Endothelial cell of umbilical vein (primary cell): ENCODE measurements around the gene GALNT2. TPM values are rescaled to one million over a fixed set of nuclear protein-coding genes. Genes with fewer than 3 reads are reported as not detected.

Experiments used
- BruUV-seq: library from RNA; stranded (reverse); fragments of 400-500 nt; replicated peaks from 2 replicates; lab custom pipeline; 2021; lab: Mats Ljungman, UMichigan
- CTCF ChIA-PET: fragments of 300-600, 350-600 bp; sonication (Branson Sonifier 250); formaldehyde crosslinking; loops from one replicate; lab custom pipeline; 2021; ENCODE audit warnings: antibody characterized with exemption, inconsistent platforms; lab: Charles Lee
- POLR2A ChIA-PET: fragments of 300-600, 350-600 bp; sonication (Branson Sonifier 250); formaldehyde crosslinking; loops from one replicate; lab custom pipeline; 2021; ENCODE audit warnings: antibody characterized with exemption, inconsistent platforms; lab: Charles Lee
- DNase-seq: peaks from one replicate; pipeline ENCODE4 v3.0.0-alpha.2; 2011; ENCODE audit warnings: low read depth, low spot score
- FAIRE-seq: peaks from 2 replicates; lab custom pipeline; 2011; peaks lifted over from hg19 to GRCh38; lab: Jason Lieb, UNC
- H2AFZ ChIP-seq: 2 replicates; pipeline ENCODE4 v1.6.0; 2012; ENCODE audit warnings: low read depth, low read length, control low read depth, inconsistent platforms
- H3K27ac ChIP-seq: 2 replicates; pipeline ENCODE4 v1.5.1; 2011; ENCODE audit warnings: low read depth, mild to moderate bottlenecking, control low read depth, low read length, moderate library complexity; ENCODE audit not compliant: insufficient read depth
- H3K27me3 ChIP-seq, 2 experiments: 2 replicates each; pipeline versions ENCODE4 v1.6.0 to v1.6.1; 2011; ENCODE audit warnings: low read length in 2 of 2, mixed read lengths in 1 of 2; ENCODE audit not compliant: control insufficient read depth in 2 of 2, insufficient read depth in 2 of 2
- H3K36me3 ChIP-seq, 2 experiments: 2 replicates in 1 of 2; 3 replicates in 1 of 2; pipeline ENCODE4 v1.5.1; 2011; ENCODE audit warnings: low read length in 2 of 2, mild to moderate bottlenecking in 1 of 2, moderate library complexity in 1 of 2; ENCODE audit not compliant: control insufficient read depth in 2 of 2, insufficient read depth in 2 of 2; ENCODE audit errors: extremely low read depth in 1 of 2
- H3K4me1 ChIP-seq: 3 replicates; pipeline ENCODE4 v1.5.1; 2011; ENCODE audit warnings: mild to moderate bottlenecking, low read length; ENCODE audit not compliant: control insufficient read depth, insufficient read depth; ENCODE audit errors: extremely low read depth
- H3K4me2 ChIP-seq: 2 replicates; pipeline ENCODE4 v1.6.1; 2011; ENCODE audit warnings: low read length, control low read depth, mixed read lengths; ENCODE audit not compliant: insufficient read depth
- H3K4me3 ChIP-seq, 3 experiments: fragments of 200-600 bp in 1 of 3; sonication (generic), shearing (Covaris generic) in 1 of 3; replicated peaks in 1 of 3; 2 replicates each; pipeline ENCODE4 v1.5.1; 2011 to 2016; ENCODE audit warnings: control low read depth in 3 of 3, low read length in 3 of 3, mild to moderate bottlenecking in 2 of 3, inconsistent platforms in 1 of 3, low read depth in 1 of 3, moderate library complexity in 1 of 3; ENCODE audit not compliant: insufficient read depth in 1 of 3
- H3K79me2 ChIP-seq: 2 replicates; pipeline ENCODE4 v1.6.0; 2012; ENCODE audit warnings: low read length, inconsistent platforms; ENCODE audit not compliant: control insufficient read depth, insufficient read depth
- H3K9ac ChIP-seq: replicated peaks from 2 replicates; pipeline ENCODE3; 2011; ENCODE audit warnings: low read length, control low read depth; ENCODE audit not compliant: insufficient read depth; ENCODE audit errors: extremely low read depth
- H3K9me1 ChIP-seq: replicated peaks from 3 replicates; pipeline ENCODE4 v1.6.0; 2011; ENCODE audit warnings: mild to moderate bottlenecking, low read length; ENCODE audit not compliant: control insufficient read depth, insufficient read depth; ENCODE audit errors: extremely low read depth
- H3K9me3 ChIP-seq: replicated peaks from 2 replicates; pipeline ENCODE4 v1.5.1; 2012; ENCODE audit warnings: low read length, inconsistent platforms; ENCODE audit not compliant: control insufficient read depth, insufficient read depth
- H4K20me1 ChIP-seq: replicated peaks from 2 replicates; pipeline ENCODE3; 2011; ENCODE audit warnings: mild to moderate bottlenecking, low read length; ENCODE audit not compliant: control insufficient read depth, insufficient read depth; ENCODE audit errors: extremely low read depth
- CTCF ChIP-seq, 2 donors: IDR thresholded peaks; 1 replicate in 1 of 2; 2 replicates in 1 of 2; pipeline ENCODE4 v1.5.1; 2011; ENCODE audit warnings: low read length in 2 of 2, mild to moderate bottlenecking in 2 of 2, moderate library complexity in 2 of 2, control low read depth in 1 of 2, inconsistent platforms in 1 of 2, low read depth in 1 of 2; ENCODE audit not compliant: insufficient read depth in 1 of 2; ENCODE audit errors: extremely low read depth in 1 of 2
- EZH2 ChIP-seq: IDR thresholded peaks from 2 replicates; pipeline ENCODE4 v1.6.1; 2012; ENCODE audit warnings: borderline replicate concordance, low read depth, mild to moderate bottlenecking, moderate library complexity, low read length, inconsistent platforms; ENCODE audit not compliant: severe bottlenecking
- FOS ChIP-seq: IDR thresholded peaks from 2 replicates; pipeline ENCODE4 v1.6.1; 2011; ENCODE audit warnings: mild to moderate bottlenecking, low read length, moderate library complexity, borderline replicate concordance; ENCODE audit not compliant: insufficient read depth
- GATA2 ChIP-seq: IDR thresholded peaks from 2 replicates; pipeline ENCODE4 v1.7.0; 2011; ENCODE audit warnings: low read depth, mild to moderate bottlenecking, moderate library complexity, mixed read lengths, low read length; ENCODE audit not compliant: insufficient read length, insufficient read depth
- JUN ChIP-seq: IDR thresholded peaks from 2 replicates; pipeline ENCODE4 v1.6.1; 2011; ENCODE audit warnings: borderline replicate concordance, low read depth; ENCODE audit not compliant: insufficient read length, insufficient read depth
- MAX ChIP-seq: IDR thresholded peaks from 2 replicates; pipeline ENCODE4 v1.6.1; 2011; ENCODE audit not compliant: insufficient read depth, insufficient read length
- MYC ChIP-seq: IDR thresholded peaks from one replicate; pipeline ENCODE4 v1.6.1; 2011; ENCODE audit warnings: mild to moderate bottlenecking, low read depth, low read length
- POLR2A ChIP-seq: IDR thresholded peaks from 2 replicates; pipeline ENCODE4 v1.6.1; 2012; ENCODE audit warnings: low read depth, mild to moderate bottlenecking, control low read depth, low read length
- POLR2AphosphoS5 ChIP-seq: IDR thresholded peaks from 2 replicates; pipeline ENCODE4 v1.6.1; 2012; ENCODE audit warnings: low read depth, mild to moderate bottlenecking, control low read depth, low read length, moderate library complexity; ENCODE audit not compliant: insufficient read depth
- dilution Hi-C: fragments of 300-500 bp; cut with MboI; formaldehyde crosslinking; loops from one replicate; pipeline ENCODE4 v1.15.0; 2019; ENCODE audit warnings: low sequenced_read_pairs; ENCODE audit not compliant: extremely low pct_ligation_motif_present
- intact Hi-C: fragments of 100-400 bp; cut with micrococcal nuclease; formaldehyde crosslinking; loops from one replicate; pipeline ENCODE4 v1.10.0; 2022
- polyA plus RNA-seq, 4 experiments: library from polyadenylated mRNA; depleted of rRNA in 3 of 4; stranded (reverse) in 3 of 4; unstranded in 1 of 4; fragments of >200 nt; gene quantifications; 2 replicates each; pipeline versions ENCODE4 v1.2.1 to v1.2.3, GENCODE V29; 2011 to 2012; ENCODE audit warnings: missing spikeins in 1 of 4
- total RNA-seq: library from RNA; stranded (reverse); gene quantifications from 2 replicates; pipeline ENCODE4 v1.2.3, GENCODE V29; 2021

The GALNT2 gene
- total and polyA plus RNA-seq, 2 donors (not counting 3 experiments of a cell fraction or from before 2014, with no cell fraction given), result 56.3 to 77.5 TPM

- no peak for FAIRE-seq
- no peaks in the 10 kb centered on the region for H3K9me1 ChIP-seq
- H3K27me3 ChIP-seq, result no peaks in the 10 kb centered on the region
- H3K4me2 ChIP-seq, result no peak overlapping the region
- ChIA-PET POLR2A (no interaction called here), CTCF (no interaction called here)
- peaks cover 9% of the 10 kb centered on the region for H3K79me2 ChIP-seq
- H3K9me3 ChIP-seq, result no peaks in the 10 kb centered on the region
- no TSS peak for BruUV-seq
- no peak overlapping the region for H2AFZ ChIP-seq
- TF ChIP-seq FOS (no peak), POLR2A (no peak), MYC (no peak), CTCF (IDR thresholded peaks at IDR 0.05; ENCODE audit: extremely low read depth in 1 of 2, insufficient read depth in 1 of 2, low read depth in 1 of 2, low read length in 2 of 2) (no peak), GATA2 (no peak), JUN (no peak), MAX (no peak), POLR2AphosphoS5 (no peak), EZH2 (no peak)
- no peak for DNase-seq
- H3K27ac ChIP-seq, result no peak overlapping the region
- dilution Hi-C loops, result no loop called here
- no peak overlapping the region for H3K4me3 ChIP-seq
- H3K36me3 ChIP-seq, result no peaks in the 10 kb centered on the region
- H3K4me1 ChIP-seq, result no peaks in the 10 kb centered on the region
- no peak overlapping the region for H3K9ac ChIP-seq
- peaks cover 3% of the 10 kb centered on the region for H4K20me1 ChIP-seq
- intact Hi-C loops, result no loop called here
These were observed 58.1 kb downstream of the GALNT2 start for GRCh38 chr1:230125141-230125540.
